GM10266 (cell line): Measurements from ENCODE around the gene MAIP1.
"Not testable (repeated sequence)": the region's sequence is repeated elsewhere in the genome, so short reads cannot be mapped to it uniquely, and the experiment has no call there.

ENCODE experiments used
- DNase-seq: peaks from one replicate; pipeline ENCODE4 v3.0.0; 2012; ENCODE audit errors: extremely low spot score
- CTCF ChIP-seq: IDR thresholded peaks from 2 replicates; pipeline ENCODE4 v1.5.1; 2012; ENCODE audit warnings: mild to moderate bottlenecking, low read depth; ENCODE audit not compliant: control insufficient read depth, insufficient read depth; ENCODE audit errors: missing control alignments

The MAIP1 gene

GRCh38 chr2:199955339-199956061 is at the start of gene MAIP1, which contains the start of gene TYW5:
Gene MAIP1, plus strand, starts transcription at chr2:199955582. Its CDS starts 217 bp downstream, at chr2:199955799.
Gene TYW5, minus strand, starts transcription at chr2:199955491. Its CDS starts 21 bp downstream, at chr2:199955470.
- DNase-seq, result peak; percentile 72
- peak; percentile 21 for TF ChIP-seq CTCF

GRCh38 chr2:199907008-199907714 is 48.2 kb upstream of the MAIP1 start:
- no peak for TF ChIP-seq CTCF
- DNase-seq, result no peak

- DNase-seq, result no peak
- TF ChIP-seq CTCF, result no peak
These were observed 44.9 kb upstream of the MAIP1 start for GRCh38 chr2:199910338-199911051.

GRCh38 chr2:199911052-199911876 is 44.1 kb upstream of the MAIP1 start, which contains the start of gene C2orf69:
Gene C2orf69, plus strand, starts transcription at chr2:199911293. Its CDS starts 146 bp downstream, at chr2:199911439.
- peak; percentile 94 for DNase-seq
- no peak for TF ChIP-seq CTCF

- DNase-seq, result no peak
- TF ChIP-seq CTCF, result no peak
These were observed 43.6 kb upstream of the MAIP1 start for GRCh38 chr2:199911877-199912161.

GRCh38 chr2:199912553-199913114 is 42.7 kb upstream of the MAIP1 start:
- not testable (repeated sequence) for DNase-seq
